ENCODE results near the gene USP24.

The USP24 gene

GRCh38 chr1:55215194-55216021 lies at the start of gene USP24:
Gene USP24, minus strand, starts transcription at chr1:55215364. Its CDS starts 251 bp downstream, at chr1:55215113.
- DNase-seq = peak in 51 of 56 donors; percentile 22 to 87 (median 65)

DNA sequence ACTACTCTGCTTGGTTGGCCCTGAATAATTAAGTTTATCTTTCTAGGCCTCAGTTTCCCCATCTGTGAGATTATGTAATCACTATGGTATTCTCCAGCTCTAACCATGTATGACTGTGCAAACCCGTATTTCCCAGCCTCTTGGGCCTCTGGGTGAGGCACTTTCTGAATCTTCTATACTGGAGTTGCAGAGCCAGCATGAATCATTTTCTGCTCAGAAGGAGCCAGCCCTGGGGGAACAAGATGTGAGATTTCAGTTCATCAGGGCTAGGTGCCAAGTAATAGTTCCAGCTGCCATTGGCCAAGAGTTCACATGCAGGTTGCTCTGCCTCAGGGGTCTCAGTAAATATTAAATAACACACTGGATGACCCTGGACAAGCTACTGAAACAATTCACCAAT lies 47.7 kb upstream of the USP24 start:
- DNase-seq = no peak

- DNase-seq = no peak
Measured at GRCh38 chr1:55259911-55260609, 44.9 kb upstream of the USP24 start.

DNA sequence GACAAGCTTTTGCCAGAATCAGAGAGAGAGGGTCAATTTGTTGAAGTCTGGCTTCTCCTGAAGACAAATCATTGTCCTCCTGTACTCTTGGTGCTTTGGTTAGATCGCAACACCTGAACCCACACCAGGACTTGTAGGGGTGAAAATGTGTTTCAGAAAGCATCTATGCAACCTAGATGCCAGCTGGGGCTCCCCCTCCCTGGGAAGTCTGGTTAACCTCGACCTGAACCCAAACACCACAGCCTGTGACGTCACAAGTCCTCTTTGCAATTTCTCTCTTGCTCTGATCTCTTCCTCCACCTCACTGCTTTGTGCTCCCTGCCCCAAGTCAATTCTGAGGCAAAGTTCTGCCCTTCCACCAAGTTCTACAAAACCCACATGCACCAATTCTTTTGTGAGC lies 42.8 kb upstream of the USP24 start:
- no peak for DNase-seq

DNA sequence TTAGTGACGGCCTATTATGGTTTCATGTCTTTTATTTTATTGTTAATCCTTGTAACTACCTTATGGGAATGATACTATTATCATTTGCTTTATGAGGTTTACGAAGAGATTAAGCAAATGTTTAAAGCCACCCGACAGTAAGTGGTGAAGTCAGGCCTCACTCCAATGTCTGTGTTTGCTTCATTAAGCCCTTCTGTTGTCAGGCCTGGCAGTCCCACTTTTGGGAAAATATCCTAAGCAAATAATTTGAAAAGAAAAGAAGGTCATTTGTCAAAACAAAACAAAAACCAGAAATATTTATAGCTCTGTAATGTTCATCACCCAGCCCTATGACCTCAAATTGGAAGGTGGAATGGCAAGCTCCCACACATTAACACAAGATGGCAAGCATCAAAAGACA lies 40.7 kb upstream of the USP24 start:
- no peak for DNase-seq

- peak in 18 of 56 donors; percentile 1 to 61 (median 4) for DNase-seq
Measured at GRCh38 chr1:55252942-55253589, 37.9 kb upstream of the USP24 start.

GRCh38 chr1:55250399-55251075 lies 35.4 kb upstream of the USP24 start:
- no peak for DNase-seq

DNA sequence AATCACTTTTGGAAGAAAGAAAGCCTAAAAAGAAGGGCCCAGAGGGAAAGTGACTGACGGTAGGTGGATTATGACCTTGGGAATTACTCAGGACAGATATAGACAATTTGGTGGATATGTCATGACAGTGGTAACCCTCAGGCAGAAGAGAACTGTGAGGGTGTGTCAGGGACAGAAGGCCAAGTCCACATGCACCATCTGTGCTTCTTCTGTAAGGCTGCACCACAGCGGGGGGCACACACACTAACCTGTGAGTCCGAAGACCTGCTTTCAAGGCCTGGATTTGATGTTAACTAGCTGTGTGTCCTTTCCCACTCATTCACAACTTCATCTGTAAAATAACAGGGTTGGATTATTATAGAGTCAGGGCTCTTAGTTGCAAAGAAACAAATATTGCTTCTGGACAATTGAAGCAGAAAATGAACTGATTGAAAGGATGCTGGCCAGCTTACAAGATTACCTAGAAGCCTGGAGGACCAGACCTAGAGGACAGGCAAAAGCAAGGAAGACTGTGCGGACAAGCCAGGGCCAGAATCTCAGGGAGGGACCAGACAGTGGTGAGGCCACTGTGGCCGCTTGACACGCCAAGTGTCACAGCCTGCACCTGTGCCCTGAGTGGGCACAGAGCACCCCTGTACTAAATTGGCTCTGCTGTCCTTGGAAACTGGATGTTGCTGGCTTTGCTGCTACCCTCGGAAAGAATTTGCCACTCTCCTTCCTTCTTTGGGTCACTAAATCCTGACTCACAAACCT lies 34.7 kb upstream of the USP24 start:
- DNase-seq = no peak

- DNase-seq = no peak
Measured at GRCh38 chr1:55246896-55247295, 31.7 kb upstream of the USP24 start.

DNA sequence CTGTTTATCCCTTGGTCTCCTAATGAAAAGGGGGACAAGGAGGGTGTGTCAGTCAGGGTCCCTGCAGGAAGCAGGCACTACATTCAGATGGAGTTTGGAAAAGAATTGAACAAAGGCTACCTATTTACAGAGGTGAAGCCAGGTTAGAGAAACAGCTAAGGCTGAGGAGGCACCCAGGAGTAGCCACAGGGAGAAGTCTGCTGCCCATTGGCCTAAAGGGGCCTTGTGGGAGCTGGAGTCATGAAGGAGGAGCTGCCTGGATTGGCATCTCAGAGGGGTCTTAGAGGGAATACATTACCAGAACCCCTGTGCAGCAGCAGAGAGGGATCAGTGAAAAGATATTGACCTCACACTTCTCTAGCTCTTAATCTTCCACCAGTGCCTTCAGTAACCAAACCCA lies 31.2 kb upstream of the USP24 start:
- DNase-seq = no peak

DNA sequence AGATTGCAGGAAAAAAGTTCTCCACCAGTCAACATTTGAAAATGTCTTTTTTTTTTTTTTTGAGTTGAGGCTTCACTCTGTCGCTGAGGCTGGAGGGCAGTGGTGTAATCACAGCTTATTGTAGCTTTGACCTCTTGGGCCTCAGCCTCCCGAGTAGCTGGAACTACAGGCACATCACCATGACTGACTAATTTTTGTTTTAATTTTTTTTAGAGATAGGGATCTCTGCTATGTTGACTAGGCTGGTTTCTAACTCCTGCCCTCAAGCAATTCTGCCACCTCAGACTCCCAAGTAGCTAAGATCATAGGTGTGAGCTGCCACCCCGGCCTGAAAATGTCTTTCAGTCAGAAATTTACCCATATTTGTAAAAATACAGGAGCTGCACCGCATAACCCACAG lies 30.6 kb upstream of the USP24 start:
- DNase-seq = no peak

DNA sequence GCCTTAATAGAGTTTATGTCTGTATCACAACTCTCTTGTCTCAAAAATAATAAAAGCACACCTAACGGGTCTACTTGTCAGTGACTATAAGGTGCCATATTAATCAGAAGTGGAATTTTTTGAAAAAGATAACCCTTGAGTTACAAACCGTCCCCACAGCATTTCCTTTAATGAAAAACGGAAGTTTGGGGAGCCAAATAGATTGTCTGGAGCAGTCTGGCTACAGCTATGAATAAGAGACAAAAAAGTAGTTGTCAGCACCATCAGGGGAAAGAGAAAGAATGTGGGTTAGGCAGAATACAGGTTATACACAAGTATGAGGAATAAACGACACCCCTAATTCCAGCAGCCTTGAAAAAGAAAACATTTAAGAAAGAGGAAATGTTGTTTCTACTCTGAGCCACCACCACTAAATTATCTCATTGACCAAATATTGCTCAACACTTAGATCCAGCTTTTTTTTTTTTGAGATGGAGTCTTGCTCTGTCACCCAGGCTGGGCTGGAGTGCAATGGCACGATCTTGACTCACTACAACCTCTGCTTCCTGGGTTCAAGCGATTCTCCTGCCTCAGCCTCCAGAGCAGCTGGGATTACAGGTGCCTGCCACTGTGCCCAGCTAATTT lies 29.4 kb upstream of the USP24 start:
- no peak for DNase-seq

- no peak for DNase-seq
Measured at GRCh38 chr1:55243655-55244054, 28.5 kb upstream of the USP24 start.

DNA sequence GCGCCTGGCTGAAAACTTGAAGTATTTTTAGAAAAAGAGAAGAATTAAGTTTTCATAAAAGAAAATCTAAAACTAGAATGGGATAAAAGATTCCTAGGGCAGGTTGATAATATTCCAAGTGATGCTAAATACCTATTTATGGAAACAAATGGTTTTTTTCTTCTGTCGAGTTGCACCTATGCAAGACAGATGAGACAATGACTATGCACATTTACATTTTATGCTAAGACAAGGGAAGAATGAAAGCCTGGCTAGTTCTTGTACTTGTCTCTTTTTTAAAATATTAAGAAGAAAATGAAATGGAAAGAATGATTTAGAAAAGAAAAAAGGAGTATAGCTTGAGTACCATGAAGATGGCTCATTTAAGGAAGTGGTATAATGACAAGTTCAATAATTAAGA lies 24.4 kb upstream of the USP24 start:
- no peak for DNase-seq

DNA sequence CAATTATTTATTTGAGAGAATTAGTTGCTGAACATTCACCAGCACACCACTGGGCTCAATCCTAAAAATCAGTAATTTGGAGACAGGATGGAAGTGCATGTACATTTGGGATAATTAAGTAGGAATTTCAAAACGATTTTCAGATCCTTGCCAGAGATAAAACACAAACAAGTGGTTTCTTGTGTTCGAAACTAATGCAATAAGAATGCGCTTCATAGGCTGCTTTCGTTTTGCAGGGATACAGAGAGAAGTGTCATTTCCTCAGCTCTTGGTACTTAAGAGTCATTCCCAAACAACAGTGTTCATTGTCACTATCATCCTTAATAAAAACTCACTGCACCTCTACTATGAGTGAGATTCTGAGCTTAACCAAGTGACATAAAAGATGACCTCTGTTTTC lies 20.6 kb upstream of the USP24 start:
- no peak for DNase-seq

- DNase-seq = no peak
Measured at GRCh38 chr1:55234016-55234415, 18.9 kb upstream of the USP24 start.

DNA sequence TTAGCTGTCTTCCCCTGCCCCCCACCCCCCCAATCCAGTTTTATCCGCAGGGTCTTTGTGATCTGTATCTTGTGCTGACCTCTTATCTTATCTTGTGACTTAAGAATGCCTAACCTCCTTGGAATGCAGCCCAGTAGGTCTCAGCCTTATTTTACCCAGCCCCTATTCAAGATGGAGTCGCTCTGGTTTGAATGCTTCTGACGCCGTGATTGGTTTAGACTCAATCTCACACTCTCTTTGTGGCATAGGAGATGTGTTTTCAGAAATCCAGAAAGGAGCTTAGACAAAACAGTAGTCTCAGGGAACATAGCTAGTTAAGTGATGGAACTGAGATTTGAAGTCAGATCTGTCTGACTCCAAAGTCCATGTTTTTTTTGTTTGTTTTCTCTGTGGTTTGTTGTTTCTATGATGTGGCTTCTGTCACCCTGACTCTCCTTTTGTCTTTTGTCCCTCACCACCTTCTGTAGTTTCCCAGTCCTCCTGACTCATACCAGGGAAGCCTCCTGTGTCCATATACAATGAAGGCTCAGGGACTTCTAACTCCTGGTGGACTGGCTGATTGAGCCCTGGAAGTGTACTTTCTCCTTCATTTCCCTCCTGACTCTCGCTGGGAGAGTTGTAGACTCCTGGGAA lies 18.1 kb upstream of the USP24 start:
- DNase-seq = no peak

GRCh38 chr1:55232448-55233144 lies 17.4 kb upstream of the USP24 start:
- DNase-seq = no peak

GRCh38 chr1:55231745-55232144 lies 16.6 kb upstream of the USP24 start:
- DNase-seq = no peak

All from amygdala (tissue), 56 donors.